DMS114 treated with DMSO at 0.1 percent for 48 hours (cell line): Measurements from ENCODE around the gene ARHGAP35.
"Not testable (repeated sequence)": the region's sequence is repeated elsewhere in the genome, so short reads cannot be mapped to it uniquely, and the experiment has no call there.

Experiments used
- DNase-seq: peaks from one replicate; lab custom pipeline; 2025; ENCODE audit not compliant: unreplicated experiment; lab: John Stamatoyannopoulos, UW

Gene ARHGAP35

GRCh38 chr19:46868025-46868802 is 7.4 kb downstream of the ARHGAP35 start:
- no peak for DNase-seq

GRCh38 chr19:46871173-46871572 is 10.4 kb downstream of the ARHGAP35 start:
- DNase-seq: not testable (repeated sequence)

- no peak for DNase-seq
These were observed 12.2 kb downstream of the ARHGAP35 start for GRCh38 chr19:46872967-46873366.

- DNase-seq: no peak
These were observed 14.4 kb downstream of the ARHGAP35 start for GRCh38 chr19:46875234-46875633.

GRCh38 chr19:46875657-46876056 is 14.9 kb downstream of the ARHGAP35 start:
- DNase-seq: no peak

GRCh38 chr19:46878613-46879375 is 18.0 kb downstream of the ARHGAP35 start:
- DNase-seq: no peak

GRCh38 chr19:46880431-46880830 is 19.6 kb downstream of the ARHGAP35 start:
- no peak for DNase-seq

GRCh38 chr19:46881092-46881491 is 20.3 kb downstream of the ARHGAP35 start:
- no peak for DNase-seq

- DNase-seq: no peak
These were observed 21.2 kb downstream of the ARHGAP35 start for GRCh38 chr19:46882034-46882433.

- DNase-seq: not testable (repeated sequence)
These were observed 22.0 kb downstream of the ARHGAP35 start for GRCh38 chr19:46882751-46883150.

GRCh38 chr19:46885411-46885810 is 24.6 kb downstream of the ARHGAP35 start:
- DNase-seq: no peak

- DNase-seq: no peak
These were observed 25.9 kb downstream of the ARHGAP35 start for GRCh38 chr19:46886546-46887239.

- no peak for DNase-seq
These were observed 26.5 kb downstream of the ARHGAP35 start for GRCh38 chr19:46887240-46887782.

GRCh38 chr19:46890423-46891170 is 29.8 kb downstream of the ARHGAP35 start:
- no peak for DNase-seq

GRCh38 chr19:46892252-46893179 is 31.7 kb downstream of the ARHGAP35 start:
- DNase-seq: no peak

GRCh38 chr19:46896076-46896794 is 35.4 kb downstream of the ARHGAP35 start:
- no peak for DNase-seq

- DNase-seq: no peak
These were observed 37.9 kb downstream of the ARHGAP35 start for GRCh38 chr19:46898731-46899130.

- no peak for DNase-seq
These were observed 39.5 kb downstream of the ARHGAP35 start for GRCh38 chr19:46900341-46900740.
